HepG2 (cell line): Measurements from ENCODE around the gene BCAS3. TPM values are rescaled to one million over a fixed set of nuclear protein-coding genes. Genes with fewer than 3 reads are reported as not detected.
A peak's percentile ranks its signal among the peaks of the same experiment; 100 is the strongest.

Experiments
- ATAC-seq: fragments of 200-7000 bp; cut with Tn5 transposase; 3 replicates; pipeline ENCODE4 v1.9.1; 2020; ENCODE audit warnings: mild to moderate bottlenecking, moderate library complexity
- BruUV-seq: library from RNA; stranded (reverse); fragments of 400-500 nt; replicated peaks from 2 replicates; lab custom pipeline; 2021; lab: Mats Ljungman, UMichigan
- CTCF ChIA-PET: fragments of 300-600 bp; formaldehyde crosslinking; extraction: SDS; loops from one replicate; lab custom pipeline; 2021; ENCODE audit warnings: low total read pairs, inconsistent platforms, low intra/inter-chr PET ratio; lab: Yijun Ruan, JAX
- POLR2A ChIA-PET: fragments of 350-600 bp; sonication (Branson Sonifier 250); formaldehyde crosslinking; loops from one replicate; lab custom pipeline; 2020; ENCODE audit warnings: antibody characterized with exemption, inconsistent platforms; lab: Yijun Ruan, JAX
- DNase-seq: peaks from one replicate; pipeline ENCODE4 v3.0.0-alpha.2; 2015; ENCODE audit warnings: low spot score
- FAIRE-seq: peaks from 3 replicates; lab custom pipeline; 2011; peaks lifted over from hg19 to GRCh38; lab: Jason Lieb, UNC
- H2AFZ ChIP-seq: one replicate; pipeline ENCODE4 v1.6.1; 2011; ENCODE audit warnings: low read length, inconsistent platforms
- H3K27ac ChIP-seq: fragments of 300-600 bp; 3 replicates; pipeline ENCODE4 v1.8.0; 2011; ENCODE audit warnings: mixed run types, mild to moderate bottlenecking, mixed read lengths, low read length, inconsistent platforms; ENCODE audit not compliant: insufficient read depth; ENCODE audit errors: extremely low read length
- H3K27me3 ChIP-seq, 2 experiments: fragments of 200-600 bp in 1 of 2; 2 replicates in 1 of 2; 3 replicates in 1 of 2; pipeline versions ENCODE4 v1.6.0 to v1.8.0; 2011; ENCODE audit warnings: low read length in 2 of 2, mild to moderate bottlenecking in 2 of 2, moderate library complexity in 2 of 2, inconsistent platforms in 1 of 2; ENCODE audit not compliant: insufficient read depth in 2 of 2, control insufficient read depth in 1 of 2
- H3K36me3 ChIP-seq, 2 experiments: fragments of 200-600 bp in 1 of 2; replicated peaks in 1 of 2; 2 replicates in 1 of 2; 3 replicates in 1 of 2; pipeline versions ENCODE4 v1.5.1 to v1.8.0; 2011; ENCODE audit warnings: low read length in 2 of 2, inconsistent platforms in 1 of 2; ENCODE audit not compliant: insufficient read depth in 2 of 2, control insufficient read depth in 1 of 2
- H3K4me1 ChIP-seq: 2 replicates; pipeline ENCODE4 v1.5.1; 2012; ENCODE audit warnings: low read length, inconsistent platforms; ENCODE audit not compliant: insufficient read depth
- H3K4me2 ChIP-seq: 2 replicates; pipeline ENCODE4 v1.6.0; 2011; ENCODE audit warnings: low read depth, low read length, inconsistent platforms
- H3K4me3 ChIP-seq, 3 experiments: fragments of 200-600 bp in 1 of 3; sonication (generic), shearing (Covaris generic) in 1 of 3; replicated peaks in 1 of 3; 2 replicates each; pipeline ENCODE4 v1.5.1; 2011 to 2016; ENCODE audit warnings: low read length in 3 of 3, inconsistent platforms in 2 of 3, low read depth in 2 of 3, mild to moderate bottlenecking in 2 of 3, control low read depth in 1 of 3, mixed read lengths in 1 of 3; ENCODE audit not compliant: insufficient read depth in 1 of 3
- H3K79me2 ChIP-seq: one replicate; pipeline ENCODE4 v1.6.1; 2011; ENCODE audit warnings: low read length, inconsistent platforms; ENCODE audit not compliant: insufficient read depth
- H3K9ac ChIP-seq: 2 replicates; pipeline ENCODE4 v1.6.0; 2011; ENCODE audit warnings: mild to moderate bottlenecking, low read depth, low read length, inconsistent platforms; ENCODE audit not compliant: insufficient read depth
- H3K9me3 ChIP-seq: 2 replicates; pipeline ENCODE4 v1.5.1; 2012; ENCODE audit warnings: mild to moderate bottlenecking, low read length
- H4K20me1 ChIP-seq: 2 replicates; pipeline ENCODE4 v1.6.0; 2011; ENCODE audit warnings: inconsistent platforms, mild to moderate bottlenecking, low read length, moderate library complexity; ENCODE audit not compliant: insufficient read depth
- CEBPB ChIP-seq: IDR thresholded peaks from 2 replicates; pipeline ENCODE4 v1.6.1; 2011; ENCODE audit warnings: low read depth, low read length, improper control_type of control experiment, borderline replicate concordance
- HDAC1 ChIP-seq: sonication (generic); formaldehyde crosslinking; IDR thresholded peaks from 2 replicates; pipeline ENCODE4 v1.5.1; 2020; ENCODE audit warnings: mild to moderate bottlenecking, missing genetic modification reagents
- MIER3 ChIP-seq: IDR thresholded peaks from 2 replicates; pipeline ENCODE4 v1.6.1; 2016; ENCODE audit warnings: missing compliant biosample characterization, borderline replicate concordance
- SSRP1 ChIP-seq: IDR thresholded peaks from 2 replicates; pipeline ENCODE4 v1.6.1; 2016; ENCODE audit warnings: control low read depth
- ZNF382 ChIP-seq: sonication (generic); formaldehyde crosslinking; IDR thresholded peaks from 2 replicates; pipeline ENCODE4 v1.5.0; 2020; ENCODE audit warnings: missing genetic modification reagents, mild to moderate bottlenecking, borderline replicate concordance
- ZNF878 ChIP-seq: sonication (generic); formaldehyde crosslinking; IDR thresholded peaks from 2 replicates; pipeline ENCODE4 v1.8.1; 2023; ENCODE audit warnings: mild to moderate bottlenecking, missing genetic modification reagents, moderate library complexity
- whole genome bisulfite sequencing: methylation state at CpG from one replicate; pipeline ENCODE4 v1.1.6; 2017; ENCODE audit warnings: low lambda C conversion rate; 5-methylcytosine and 5-hydroxymethylcytosine counted together
- in situ Hi-C: cut with HindIII; loops from 2 replicates; pipeline ENCODE4 v1.10.0; 2017; ENCODE audit warnings: low pct_unique_long_range_greater_than_20kb; ENCODE audit not compliant: extremely low pct_ligation_motif_present
- intact Hi-C: fragments of 100-400 bp; cut with micrococcal nuclease; formaldehyde crosslinking; loops from one replicate; pipeline ENCODE4 v1.10.0; 2022; ENCODE audit not compliant: unreplicated experiment
- polyA plus RNA-seq, 8 experiments: library from polyadenylated mRNA; depleted of rRNA in 3 of 8; stranded (reverse) in 7 of 8; unstranded in 1 of 8; fragments of >200 nt; fragmentation: Illumina TruSeq in 4 of 8; extraction: Trizol in 4 of 8; gene quantifications; 2 replicates each; pipeline versions ENCODE4 v1.2.1 to v1.2.3, GENCODE V29; 2011 to 2016; ENCODE audit warnings: low read depth in 4 of 8, missing spikeins in 1 of 8, mixed read lengths in 1 of 8; ENCODE audit not compliant: insufficient read depth in 1 of 8
- total RNA-seq, 5 experiments: library from RNA; depleted of rRNA; stranded (reverse); fragments of >200 nt; fragmentation: Illumina TruSeq; extraction: Trizol; gene quantifications; 2 replicates each; pipeline ENCODE4 v1.2.3, GENCODE V29; 2016; ENCODE audit warnings: low read depth in 1 of 5
- TF ChIP-seq, protein P1 (sequence below): sonication (generic); formaldehyde crosslinking; IDR thresholded peaks from 2 replicates; pipeline ENCODE4 v1.8.0; 2022; ENCODE audit warnings: mild to moderate bottlenecking, missing genetic modification reagents; ENCODE audit not compliant: insufficient replicate concordance
- TF ChIP-seq, protein P2 (sequence below): sonication (generic); formaldehyde crosslinking; IDR thresholded peaks from 2 replicates; pipeline ENCODE4 v1.8.1; 2022; ENCODE audit warnings: mild to moderate bottlenecking, missing genetic modification reagents
- TF ChIP-seq, protein P3 (sequence below): sonication (generic); formaldehyde crosslinking; IDR thresholded peaks from 2 replicates; pipeline ENCODE4 v1.4.0; 2020; ENCODE audit warnings: missing genetic modification reagents
- TF ChIP-seq, protein P4 (sequence below): sonication (generic); formaldehyde crosslinking; IDR thresholded peaks from 2 replicates; pipeline ENCODE4 v1.8.0; 2022; ENCODE audit warnings: mild to moderate bottlenecking, missing genetic modification reagents

Gene BCAS3
- total and polyA plus RNA-seq, 2 of the 13 experiments (the other 11 are each of a cell fraction or from before 2014, with no cell fraction given) = 10.7 to 11.2 TPM

DNA sequence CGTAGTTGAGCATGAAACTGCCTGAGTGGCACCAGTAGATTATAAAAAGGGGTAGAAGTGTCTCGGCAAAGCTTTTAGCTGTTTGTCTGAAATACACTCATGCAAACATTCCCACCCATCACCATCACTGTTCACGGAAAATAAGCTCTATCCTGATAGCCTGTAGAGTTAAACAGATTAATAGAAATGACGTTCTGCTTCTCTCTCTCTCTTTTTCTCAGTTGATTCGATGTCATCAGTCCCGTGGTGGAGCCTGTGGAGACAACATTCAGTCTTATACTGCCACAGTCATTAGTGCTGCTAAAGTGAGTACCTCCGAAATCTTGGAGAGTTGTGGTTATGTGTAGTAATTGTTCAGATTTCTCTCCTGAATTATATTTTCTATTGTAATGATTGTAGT is 224.7 kb downstream of the BCAS3 start (continued):
- TF ChIP-seq MIER3 (CRISPR knock-in tag) (no peak), SSRP1 (CRISPR knock-in tag) (no peak), HDAC1 (no peak), ZNF878 (CRISPR knock-in tag) (no peak)
- TF ChIP-seq, protein P1, sequence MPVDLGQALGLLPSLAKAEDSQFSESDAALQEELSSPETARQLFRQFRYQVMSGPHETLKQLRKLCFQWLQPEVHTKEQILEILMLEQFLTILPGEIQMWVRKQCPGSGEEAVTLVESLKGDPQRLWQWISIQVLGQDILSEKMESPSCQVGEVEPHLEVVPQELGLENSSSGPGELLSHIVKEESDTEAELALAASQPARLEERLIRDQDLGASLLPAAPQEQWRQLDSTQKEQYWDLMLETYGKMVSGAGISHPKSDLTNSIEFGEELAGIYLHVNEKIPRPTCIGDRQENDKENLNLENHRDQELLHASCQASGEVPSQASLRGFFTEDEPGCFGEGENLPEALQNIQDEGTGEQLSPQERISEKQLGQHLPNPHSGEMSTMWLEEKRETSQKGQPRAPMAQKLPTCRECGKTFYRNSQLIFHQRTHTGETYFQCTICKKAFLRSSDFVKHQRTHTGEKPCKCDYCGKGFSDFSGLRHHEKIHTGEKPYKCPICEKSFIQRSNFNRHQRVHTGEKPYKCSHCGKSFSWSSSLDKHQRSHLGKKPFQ (CRISPR knock-in tag) = no peak
- TF ChIP-seq, protein P2, sequence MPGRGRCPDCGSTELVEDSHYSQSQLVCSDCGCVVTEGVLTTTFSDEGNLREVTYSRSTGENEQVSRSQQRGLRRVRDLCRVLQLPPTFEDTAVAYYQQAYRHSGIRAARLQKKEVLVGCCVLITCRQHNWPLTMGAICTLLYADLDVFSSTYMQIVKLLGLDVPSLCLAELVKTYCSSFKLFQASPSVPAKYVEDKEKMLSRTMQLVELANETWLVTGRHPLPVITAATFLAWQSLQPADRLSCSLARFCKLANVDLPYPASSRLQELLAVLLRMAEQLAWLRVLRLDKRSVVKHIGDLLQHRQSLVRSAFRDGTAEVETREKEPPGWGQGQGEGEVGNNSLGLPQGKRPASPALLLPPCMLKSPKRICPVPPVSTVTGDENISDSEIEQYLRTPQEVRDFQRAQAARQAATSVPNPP (CRISPR knock-in tag) = no peak
- TF ChIP-seq, protein P3, sequence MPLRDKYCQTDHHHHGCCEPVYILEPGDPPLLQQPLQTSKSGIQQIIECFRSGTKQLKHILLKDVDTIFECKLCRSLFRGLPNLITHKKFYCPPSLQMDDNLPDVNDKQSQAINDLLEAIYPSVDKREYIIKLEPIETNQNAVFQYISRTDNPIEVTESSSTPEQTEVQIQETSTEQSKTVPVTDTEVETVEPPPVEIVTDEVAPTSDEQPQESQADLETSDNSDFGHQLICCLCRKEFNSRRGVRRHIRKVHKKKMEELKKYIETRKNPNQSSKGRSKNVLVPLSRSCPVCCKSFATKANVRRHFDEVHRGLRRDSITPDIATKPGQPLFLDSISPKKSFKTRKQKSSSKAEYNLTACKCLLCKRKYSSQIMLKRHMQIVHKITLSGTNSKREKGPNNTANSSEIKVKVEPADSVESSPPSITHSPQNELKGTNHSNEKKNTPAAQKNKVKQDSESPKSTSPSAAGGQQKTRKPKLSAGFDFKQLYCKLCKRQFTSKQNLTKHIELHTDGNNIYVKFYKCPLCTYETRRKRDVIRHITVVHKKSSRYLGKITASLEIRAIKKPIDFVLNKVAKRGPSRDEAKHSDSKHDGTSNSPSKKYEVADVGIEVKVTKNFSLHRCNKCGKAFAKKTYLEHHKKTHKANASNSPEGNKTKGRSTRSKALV (CRISPR knock-in tag) = no peak

DNA sequence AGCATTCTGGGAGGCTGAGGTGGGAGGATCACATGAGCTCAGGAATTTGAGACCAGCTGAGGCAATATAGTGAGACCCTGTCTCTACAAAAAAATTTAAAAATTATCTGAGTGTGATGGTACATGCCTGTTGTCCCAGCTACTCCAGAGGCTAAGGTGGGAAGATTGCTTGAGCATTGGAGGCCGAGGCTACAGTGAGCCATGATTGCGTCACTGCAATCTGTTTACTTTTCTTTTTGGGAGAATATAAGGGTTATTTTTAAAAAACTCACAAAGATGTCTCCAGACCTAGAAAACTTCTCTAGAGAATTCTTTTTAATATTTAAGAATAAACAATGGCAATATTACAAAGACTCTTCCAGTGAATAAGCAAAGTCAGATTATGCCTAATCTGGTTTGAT is 226.9 kb downstream of the BCAS3 start:
- TF ChIP-seq ZNF382 (CRISPR knock-in tag) (no peak), CEBPB (peak; percentile 73)
- TF ChIP-seq, protein P4, sequence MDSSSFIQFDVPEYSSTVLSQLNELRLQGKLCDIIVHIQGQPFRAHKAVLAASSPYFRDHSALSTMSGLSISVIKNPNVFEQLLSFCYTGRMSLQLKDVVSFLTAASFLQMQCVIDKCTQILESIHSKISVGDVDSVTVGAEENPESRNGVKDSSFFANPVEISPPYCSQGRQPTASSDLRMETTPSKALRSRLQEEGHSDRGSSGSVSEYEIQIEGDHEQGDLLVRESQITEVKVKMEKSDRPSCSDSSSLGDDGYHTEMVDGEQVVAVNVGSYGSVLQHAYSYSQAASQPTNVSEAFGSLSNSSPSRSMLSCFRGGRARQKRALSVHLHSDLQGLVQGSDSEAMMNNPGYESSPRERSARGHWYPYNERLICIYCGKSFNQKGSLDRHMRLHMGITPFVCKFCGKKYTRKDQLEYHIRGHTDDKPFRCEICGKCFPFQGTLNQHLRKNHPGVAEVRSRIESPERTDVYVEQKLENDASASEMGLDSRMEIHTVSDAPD = no peak
- Histone ChIP-seq H3K4me3 (no peak overlapping the region), H3K27ac (no peak overlapping the region), H2AFZ (no peak overlapping the region), H3K79me2 (no peaks in the 10 kb centered on the region), H3K9ac (no peak overlapping the region), H3K4me1 (no peaks in the 10 kb centered on the region), H3K27me3 (no peaks in the 10 kb centered on the region), H4K20me1 (no peaks in the 10 kb centered on the region), H3K36me3 (no peaks in the 10 kb centered on the region), H3K4me2 (no peak overlapping the region), H3K9me3 (no peaks in the 10 kb centered on the region)
- WGBS = 93% methylated on average over 2 of the region's 2 CpGs
- ATAC-seq (no peak), DNase-seq (no peak), FAIRE-seq (no peak)
- CTCF ChIA-PET = no interaction called here
- in situ Hi-C loops (no loop called here), intact Hi-C loops (loop anchor here (10.0 kb wide), 1 partner anchor 180 kb away; no protein-coding TSS in a partner anchor)
- no TSS peak for BruUV-seq
- POLR2A ChIA-PET = no interaction called here
